ENCODE measurements around the gene CERS2. TPM values are rescaled to one million over a fixed set of nuclear protein-coding genes. Genes with fewer than 3 reads are reported as not detected.
A peak's percentile ranks its signal among the peaks of the same experiment; 100 is the strongest.

Gene CERS2
- total RNA-seq, 4 donors from 2014 or later: 74.9 to 191 (median 147) TPM

DNA sequence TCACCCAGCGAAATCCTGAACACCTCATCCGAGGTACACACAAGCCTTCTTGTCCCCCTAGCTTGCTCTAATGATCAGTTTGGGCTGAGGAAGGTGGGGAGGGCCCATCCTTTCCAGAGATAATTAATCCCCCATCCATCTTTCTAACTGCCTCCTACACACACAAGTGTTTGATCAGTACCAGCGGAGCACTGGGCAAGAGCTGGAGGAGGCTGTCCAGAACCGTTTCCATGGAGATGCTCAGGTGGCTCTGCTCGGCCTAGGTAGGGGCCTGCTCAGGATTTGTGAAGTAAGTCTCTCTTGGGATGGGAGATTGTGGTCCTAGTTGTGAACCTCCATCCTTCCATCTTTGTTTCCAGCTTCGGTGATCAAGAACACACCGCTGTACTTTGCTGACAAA lies 13.3 kb upstream of the CERS2 start:
- Histone ChIP-seq H3K4me1 (no peaks in the 10 kb centered on the region), H3K27me3 (no peaks in the 10 kb centered on the region), H3K36me3 (no peaks in the 10 kb centered on the region), H3K9me3 (no peaks in the 10 kb centered on the region), H3K27ac (no peak overlapping the region), H3K4me3 (no peak overlapping the region)
- TF ChIP-seq, protein P1, sequence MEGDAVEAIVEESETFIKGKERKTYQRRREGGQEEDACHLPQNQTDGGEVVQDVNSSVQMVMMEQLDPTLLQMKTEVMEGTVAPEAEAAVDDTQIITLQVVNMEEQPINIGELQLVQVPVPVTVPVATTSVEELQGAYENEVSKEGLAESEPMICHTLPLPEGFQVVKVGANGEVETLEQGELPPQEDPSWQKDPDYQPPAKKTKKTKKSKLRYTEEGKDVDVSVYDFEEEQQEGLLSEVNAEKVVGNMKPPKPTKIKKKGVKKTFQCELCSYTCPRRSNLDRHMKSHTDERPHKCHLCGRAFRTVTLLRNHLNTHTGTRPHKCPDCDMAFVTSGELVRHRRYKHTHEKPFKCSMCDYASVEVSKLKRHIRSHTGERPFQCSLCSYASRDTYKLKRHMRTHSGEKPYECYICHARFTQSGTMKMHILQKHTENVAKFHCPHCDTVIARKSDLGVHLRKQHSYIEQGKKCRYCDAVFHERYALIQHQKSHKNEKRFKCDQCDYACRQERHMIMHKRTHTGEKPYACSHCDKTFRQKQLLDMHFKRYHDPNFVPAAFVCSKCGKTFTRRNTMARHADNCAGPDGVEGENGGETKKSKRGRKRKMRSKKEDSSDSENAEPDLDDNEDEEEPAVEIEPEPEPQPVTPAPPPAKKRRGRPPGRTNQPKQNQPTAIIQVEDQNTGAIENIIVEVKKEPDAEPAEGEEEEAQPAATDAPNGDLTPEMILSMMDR (IDR thresholded peaks at IDR 0.05): no peak
- TF ChIP-seq POLR2A (IDR thresholded peaks at IDR 0.05): no peak
- no peak for DNase-seq
- intact Hi-C loops (cut with DNase I; ENCODE audit: low total_unique reads): no loop called here

DNA sequence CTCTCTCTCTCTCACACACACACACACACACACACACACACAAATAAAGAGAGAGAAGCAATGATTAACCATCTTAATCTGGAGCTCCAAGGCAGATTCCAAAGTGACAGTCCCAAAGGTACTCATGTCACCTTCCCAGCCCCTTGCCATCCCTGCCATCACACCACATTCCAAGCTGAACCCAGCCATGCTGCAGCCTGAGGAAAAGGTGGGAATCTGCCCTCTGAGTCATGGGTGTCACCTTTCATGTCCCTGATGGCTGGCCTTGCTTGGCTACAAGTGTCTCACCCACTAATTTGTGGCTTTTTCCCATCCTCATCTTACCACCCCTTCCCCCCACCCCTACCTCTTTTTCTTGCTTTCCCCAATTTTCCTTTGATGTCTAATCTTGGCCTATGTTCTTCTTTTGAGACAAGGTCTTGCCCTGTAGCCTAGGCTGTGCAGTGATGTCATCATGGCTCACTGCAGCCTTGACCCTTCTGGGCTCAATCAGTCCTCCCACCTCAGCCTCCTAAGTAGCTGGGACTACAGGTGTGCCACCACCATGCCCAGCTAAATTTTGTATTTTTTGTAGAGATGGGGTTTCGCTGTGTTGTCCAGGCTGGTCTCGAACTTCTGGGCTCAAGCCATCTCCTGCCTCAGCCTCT lies 10.7 kb upstream of the CERS2 start:
- no peaks in the 10 kb centered on the region for H3K9me3 ChIP-seq
- no peaks in the 10 kb centered on the region for H3K27me3 ChIP-seq
- H3K4me3 ChIP-seq: no peak overlapping the region
- TF ChIP-seq POLR2A (IDR thresholded peaks at IDR 0.05): no peak
- TF ChIP-seq, protein P1 (IDR thresholded peaks at IDR 0.05): no peak
- H3K36me3 ChIP-seq: no peaks in the 10 kb centered on the region
- peaks cover 0 to 14% of the 10 kb centered on the region in 2 donors for H3K4me1 ChIP-seq
- intact Hi-C loops (cut with DNase I; ENCODE audit: low total_unique reads): no loop called here
- no peak for DNase-seq
- H3K27ac ChIP-seq: no peak overlapping the region

DNA sequence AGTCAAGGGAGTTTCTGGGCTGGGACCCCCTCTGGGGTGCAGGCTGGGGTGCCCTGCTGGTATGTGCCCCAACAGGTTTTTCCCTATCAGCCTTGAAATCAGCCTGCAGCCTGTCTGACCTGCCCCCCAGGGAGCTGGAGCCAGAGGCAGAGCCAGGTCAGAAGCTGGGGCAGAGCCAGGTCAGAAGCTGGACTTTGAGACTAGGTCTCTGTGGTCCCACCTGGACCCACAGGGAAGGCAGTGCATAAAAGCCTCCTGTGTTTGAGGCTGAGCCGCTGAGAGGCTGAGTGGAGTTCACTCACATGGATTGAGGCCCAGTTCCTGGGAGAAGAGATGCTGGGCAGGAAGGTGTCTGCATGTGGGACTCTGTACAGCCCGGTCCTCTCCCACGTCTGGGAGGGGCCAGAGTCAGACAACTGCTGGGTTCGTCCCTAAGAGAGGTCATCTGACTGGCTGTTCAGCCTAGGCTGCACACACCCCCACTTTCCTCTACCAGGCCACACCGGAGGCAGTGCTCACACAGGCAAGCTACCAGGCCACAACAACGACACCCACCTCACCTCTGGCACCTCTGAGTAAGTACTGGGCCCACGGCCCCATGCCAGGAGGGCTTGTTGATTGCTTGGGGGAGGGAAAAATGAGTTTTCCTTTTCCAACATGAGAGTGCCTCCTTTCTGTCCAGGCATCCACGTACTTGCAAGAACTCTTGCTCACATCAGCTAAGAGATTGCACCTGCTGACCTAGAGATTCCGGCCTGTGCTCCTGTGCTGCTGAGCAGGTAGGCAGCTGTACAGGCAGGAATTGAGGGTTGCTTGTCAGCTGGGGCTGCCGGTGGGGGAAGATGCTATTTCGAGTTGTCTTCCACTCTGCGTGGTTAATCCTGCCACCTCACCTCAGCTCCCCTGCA lies 7.4 kb upstream of the CERS2 start, which contains the start of gene ANXA9:
TSS of gene ANXA9 (plus strand) at position 488 of the 908 bp plus-strand sequence. CDS start 814 bp downstream, outside the sequence.
- Histone ChIP-seq H3K4me3 (no peak within 1 kb of the TSS), H3K36me3 (no peaks in the 10 kb centered on the region), H3K27ac (peak within 1 kb of the TSS; percentile 73 to 74), H3K4me1 (peaks cover 0 to 14% of the 10 kb centered on the region in 2 donors), H3K27me3 (no peaks in the 10 kb centered on the region), H3K9me3 (no peaks in the 10 kb centered on the region)
- intact Hi-C loops (cut with DNase I; ENCODE audit: low total_unique reads): no loop called here
- no peak for TF ChIP-seq POLR2A (IDR thresholded peaks at IDR 0.05)
- TF ChIP-seq, protein P1 (IDR thresholded peaks at IDR 0.05): no peak
- peak; percentile 70 to 74 for DNase-seq

DNA sequence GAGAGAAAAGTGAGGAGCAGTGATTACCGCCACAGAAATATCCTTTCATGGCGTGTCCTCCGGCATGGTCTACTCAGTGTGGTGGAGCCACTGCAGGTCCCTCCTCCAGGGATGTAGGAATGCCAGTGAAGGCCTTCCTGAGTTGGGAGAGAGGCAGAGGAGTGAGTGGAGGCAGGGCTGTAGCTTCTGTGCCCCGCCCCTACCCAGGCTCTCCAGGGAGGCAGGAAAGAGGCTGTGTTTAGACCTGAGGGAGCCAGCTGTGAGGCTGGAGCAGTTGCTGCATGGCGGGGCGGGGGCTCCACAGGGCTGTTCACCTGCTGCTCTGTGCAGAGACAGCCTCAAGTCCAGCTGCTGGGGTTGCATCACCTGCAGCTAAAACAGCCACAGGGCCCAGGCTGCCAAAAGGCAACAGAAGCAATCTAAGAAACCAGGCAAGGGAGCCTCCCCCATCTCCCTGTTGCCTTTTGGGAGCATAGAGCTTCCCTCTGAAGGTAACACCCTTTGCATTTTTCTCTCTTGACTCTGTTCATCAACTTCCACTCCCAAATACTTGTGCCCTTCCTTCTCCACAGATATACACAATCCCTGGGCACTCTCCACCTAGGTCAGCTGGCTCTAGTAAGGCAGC lies 6.7 kb upstream of the CERS2 start:
- TF ChIP-seq, protein P1 (IDR thresholded peaks at IDR 0.05): no peak
- no peak for TF ChIP-seq POLR2A (IDR thresholded peaks at IDR 0.05)
- intact Hi-C loops (cut with DNase I; ENCODE audit: low total_unique reads): no loop called here
- DNase-seq: peak; percentile 31 to 44
- no peaks in the 10 kb centered on the region for H3K36me3 ChIP-seq
- no peaks in the 10 kb centered on the region for H3K9me3 ChIP-seq
- H3K4me1 ChIP-seq: peaks cover 0 to 14% of the 10 kb centered on the region in 2 donors
- H3K27ac ChIP-seq: peak overlapping the region; percentile 73 to 74
- H3K27me3 ChIP-seq: no peaks in the 10 kb centered on the region
- H3K4me3 ChIP-seq: no peak overlapping the region

Measured in uterus (tissue), 4 donors.